Transverse colon (tissue), 4 donors: ENCODE data around the gene CBX5. TPM values are rescaled to one million over a fixed set of nuclear protein-coding genes. Genes with fewer than 3 reads are reported as not detected.

ENCODE experiments used
- DNase-seq: peaks from one replicate; pipeline ENCODE4 v3.0.0-alpha.2; 2019
- H3K27ac ChIP-seq, 4 donors: fragments of 200-600 bp; sonication (generic); 2 replicates each; pipeline ENCODE4 v1.5.1; 2016 to 2018; ENCODE audit warnings: inconsistent platforms in 4 of 4
- H3K27me3 ChIP-seq: fragments of 200-600 bp; sonication (generic); 2 replicates; pipeline ENCODE4 v1.5.1; 2017; ENCODE audit warnings: inconsistent platforms
- H3K36me3 ChIP-seq, 4 donors: fragments of 200-600 bp; sonication (generic); 2 replicates each; pipeline ENCODE4 v1.5.1; 2017 to 2019; ENCODE audit warnings: inconsistent platforms in 4 of 4
- H3K4me1 ChIP-seq, 4 donors: fragments of 200-600 bp; sonication (generic); 2 replicates each; pipeline ENCODE4 v1.5.1; 2017 to 2020; ENCODE audit warnings: inconsistent platforms in 4 of 4
- H3K4me3 ChIP-seq, 4 donors: fragments of 200-600 bp; sonication (generic); 1 replicate in 1 of 4; 2 replicates in 3 of 4; pipeline versions ENCODE4 v1.5.1 to v1.6.1; 2017 to 2019; ENCODE audit warnings: inconsistent platforms in 4 of 4
- H3K9me3 ChIP-seq, 2 donors: fragments of 200-600 bp; sonication (generic); 2 replicates each; pipeline ENCODE4 v1.5.1; 2017 to 2019; ENCODE audit warnings: inconsistent platforms in 2 of 2
- EP300 ChIP-seq: sonication (generic); formaldehyde crosslinking; IDR thresholded peaks from one replicate; pipeline ENCODE4 v1.6.1; 2017; ENCODE audit warnings: antibody characterized with exemption, low read depth
- POLR2A ChIP-seq: fragments of 450-650 bp; IDR thresholded peaks from one replicate; pipeline ENCODE4 v1.6.1; 2016; ENCODE audit warnings: antibody characterized with exemption, mild to moderate bottlenecking, moderate library complexity
- POLR2AphosphoS5 ChIP-seq, 3 donors: sonication (generic); formaldehyde crosslinking; IDR thresholded peaks; one replicate each; pipeline ENCODE4 v1.6.1; 2016; ENCODE audit warnings: antibody characterized with exemption in 3 of 3
- WGBS, 2 donors: methylation state at CpG; one replicate each; pipeline ENCODE4 v1.1.5; 2018; ENCODE audit warnings: low coverage in 1 of 2; 5-methylcytosine and 5-hydroxymethylcytosine counted together
- in situ Hi-C, 4 donors: fragments of 200-750 bp; cut with MboI; loops; one replicate each; pipeline versions ENCODE4 v1.15.0 to v1.15.1; 2017; ENCODE audit warnings: low sequenced_read_pairs in 3 of 4, low pct_ligation_motif_present in 1 of 4, low pct_unique_long_range_greater_than_20kb in 1 of 4
- intact Hi-C: fragments of 100-400 bp; cut with DNase I; formaldehyde crosslinking; loops from one replicate; pipeline ENCODE4 v1.15.1; 2023; ENCODE audit warnings: low total_unique reads
- small RNA-seq, 4 donors: library from RNA; depleted of rRNA; stranded (forward); fragments of <200 nt; gene quantifications; one replicate each; pipeline ENCODE3, GENCODE V24; 2016
- total RNA-seq, 4 donors: library from RNA; depleted of rRNA; stranded (reverse); fragments of >200 nt; gene quantifications; one replicate each; pipeline ENCODE4 v1.1.0, GENCODE V29; 2016
- TF ChIP-seq, protein P1 (sequence below), 5 experiments: fragments of 200-600 bp in 3 of 5; fragments of 450-650 bp in 2 of 5; sonication (generic) in 3 of 5; IDR thresholded peaks; 1 replicate in 2 of 5; 2 replicates in 3 of 5; pipeline ENCODE4 v1.5.1; 2016 to 2017; ENCODE audit warnings: antibody characterized with exemption in 5 of 5, inconsistent platforms in 3 of 5, mild to moderate bottlenecking in 2 of 5, moderate library complexity in 1 of 5

CBX5 gene
- total RNA-seq, 4 donors from 2014 or later, result 18.9 to 28.8 (median 22.8) TPM

DNA sequence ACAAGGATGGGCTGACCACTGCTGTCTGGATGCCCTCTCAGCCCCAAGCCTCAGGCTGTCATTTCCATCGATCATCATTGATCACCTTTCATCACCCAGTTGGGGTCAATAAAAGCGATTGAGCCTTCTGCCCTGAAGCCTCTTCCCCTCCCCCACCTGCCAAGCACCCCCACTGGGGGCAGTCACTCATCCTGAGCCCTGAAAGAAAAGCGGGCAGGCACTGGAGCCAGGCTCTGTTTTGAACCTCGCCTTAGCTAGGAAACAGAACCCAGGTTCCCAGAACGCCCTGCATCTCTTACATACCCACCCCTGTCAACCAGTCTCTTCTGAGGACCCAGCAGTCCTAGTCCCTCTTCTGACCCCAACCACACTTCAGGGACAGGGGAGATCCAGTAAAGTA, 96.9 kb downstream of the CBX5 start:
- H3K4me1 ChIP-seq, result peaks cover 0 to 7% (median 3%) of the 10 kb centered on the region in 4 donors
- peaks cover 0 to 8% (median 0%) of the 10 kb centered on the region in 4 donors for H3K36me3 ChIP-seq
- no peak overlapping the region for H3K27ac ChIP-seq
- no peak for DNase-seq
- no peak overlapping the region for H3K4me3 ChIP-seq
- H3K27me3 ChIP-seq, result no peaks in the 10 kb centered on the region
- in situ Hi-C loops, result loop anchor here in 2 of 4 donors (25.0 kb wide), 2 partner anchors 421 to 471 kb away; partner anchors contain the start of gene CISTR (in 1 of the 2)
- no peaks in the 10 kb centered on the region for H3K9me3 ChIP-seq
- intact Hi-C loops, result no loop called here
- WGBS, 2 donors, result 90% methylated on average over 5 of the region's 5 CpGs; no CpG with 5 or more reads in 1 of the 2 donors
- no peak for TF ChIP-seq EP300

DNA sequence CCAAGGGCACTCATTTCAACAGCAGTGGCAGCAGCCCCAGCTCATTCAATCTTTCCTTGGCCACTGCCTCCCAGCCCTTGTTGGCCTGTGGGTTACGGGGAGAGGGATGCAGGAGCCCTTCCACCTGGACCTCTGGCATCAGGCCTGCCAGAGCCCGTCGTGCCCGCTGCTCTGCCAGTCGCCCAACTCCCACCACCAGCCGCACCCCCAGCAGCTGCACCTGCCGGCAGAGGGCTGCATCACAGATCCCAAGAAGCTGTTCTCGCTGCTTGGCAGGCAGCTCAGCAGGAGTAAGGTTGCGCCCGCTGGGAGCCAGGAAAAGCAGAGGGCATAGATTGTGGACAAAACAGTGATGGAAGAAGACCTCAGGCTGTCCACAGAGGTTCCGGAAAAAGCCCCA, 97.8 kb downstream of the CBX5 start:
- Histone ChIP-seq H3K36me3 (peaks cover 0 to 8% (median 0%) of the 10 kb centered on the region in 4 donors), H3K4me1 (no peaks in the 10 kb centered on the region), H3K9me3 (no peaks in the 10 kb centered on the region), H3K27ac (no peak overlapping the region), H3K4me3 (no peak overlapping the region), H3K27me3 (no peaks in the 10 kb centered on the region)
- intact Hi-C loops, result no loop called here
- in situ Hi-C loops, result loop anchor here in 2 of 4 donors (25.0 kb wide), 2 partner anchors 420 to 470 kb away; partner anchors contain the start of gene CISTR (in 1 of the 2)
- 95% methylated on average over 11 of the region's 11 CpGs; no CpG with 5 or more reads in 1 of the 2 donors for whole genome bisulfite sequencing, 2 donors
- no peak for TF ChIP-seq POLR2A
- TF ChIP-seq EP300, result no peak
- TF ChIP-seq POLR2AphosphoS5 (IDR thresholded peaks at IDR 0.05), result no peak
- TF ChIP-seq, protein P1, sequence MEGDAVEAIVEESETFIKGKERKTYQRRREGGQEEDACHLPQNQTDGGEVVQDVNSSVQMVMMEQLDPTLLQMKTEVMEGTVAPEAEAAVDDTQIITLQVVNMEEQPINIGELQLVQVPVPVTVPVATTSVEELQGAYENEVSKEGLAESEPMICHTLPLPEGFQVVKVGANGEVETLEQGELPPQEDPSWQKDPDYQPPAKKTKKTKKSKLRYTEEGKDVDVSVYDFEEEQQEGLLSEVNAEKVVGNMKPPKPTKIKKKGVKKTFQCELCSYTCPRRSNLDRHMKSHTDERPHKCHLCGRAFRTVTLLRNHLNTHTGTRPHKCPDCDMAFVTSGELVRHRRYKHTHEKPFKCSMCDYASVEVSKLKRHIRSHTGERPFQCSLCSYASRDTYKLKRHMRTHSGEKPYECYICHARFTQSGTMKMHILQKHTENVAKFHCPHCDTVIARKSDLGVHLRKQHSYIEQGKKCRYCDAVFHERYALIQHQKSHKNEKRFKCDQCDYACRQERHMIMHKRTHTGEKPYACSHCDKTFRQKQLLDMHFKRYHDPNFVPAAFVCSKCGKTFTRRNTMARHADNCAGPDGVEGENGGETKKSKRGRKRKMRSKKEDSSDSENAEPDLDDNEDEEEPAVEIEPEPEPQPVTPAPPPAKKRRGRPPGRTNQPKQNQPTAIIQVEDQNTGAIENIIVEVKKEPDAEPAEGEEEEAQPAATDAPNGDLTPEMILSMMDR (IDR thresholded peaks at IDR 0.05), result no peak
- no peak for DNase-seq

Small RNA genes lying within 50 kb of the gene (small RNA-seq; reads per million reads assigned to genes)
- 0 reads per million in 4 donors for gene RN7SL390P
- 0 reads per million in 4 donors for gene RNU6-950P

Other genes with a start within 250 kb of the CBX5 start
- gene HOXC5, start 247.1 kb downstream of the CBX5 start, total RNA-seq, result under 1 TPM in 2 of 4 donors, not detected in 2; 0.27 to 0.60 TPM
- gene HOXC4, start 226.3 kb downstream of the CBX5 start, total RNA-seq, result under 1 TPM in 2 of 4 donors, not detected in 2; 0.64 to 0.68 TPM
- 10 to 100 TPM; 46.0 to 91.3 (median 50.1) TPM for gene SMUG1, start 91.1 kb downstream of the CBX5 start, total RNA-seq
- 100 to 1,000 TPM; 104 to 747 (median 326) TPM for gene HNRNPA1, start 604 bp upstream of the CBX5 start, total RNA-seq
- gene NFE2, start 20.9 kb upstream of the CBX5 start, total RNA-seq, result not detected
- 10 to 100 TPM; 25.8 to 79.6 (median 63.6) TPM for gene COPZ1, start 45.0 kb upstream of the CBX5 start, total RNA-seq
- gene GPR84, start 84.4 kb upstream of the CBX5 start, total RNA-seq, result not detected
- 10 to 100 TPM in 1 of 4 donors, 1 to 10 TPM in 3; 1.9 to 17.5 (median 5.7) TPM for gene ZNF385A, start 104.6 kb upstream of the CBX5 start, total RNA-seq
- 100 to 1,000 TPM in 1 of 4 donors, 10 to 100 TPM in 3; 37.7 to 217 (median 73.0) TPM for gene ITGA5, start 139.1 kb upstream of the CBX5 start, total RNA-seq
- gene GTSF1, start 193.5 kb upstream of the CBX5 start, total RNA-seq, result not detected
- 10 to 100 TPM in 1 of 4 donors, 1 to 10 TPM in 3; 4.5 to 14.8 (median 8.0) TPM for gene NCKAP1L, start 217.6 kb upstream of the CBX5 start, total RNA-seq